Measurements from ENCODE around the gene TMEM164.

The TMEM164 gene

DNA sequence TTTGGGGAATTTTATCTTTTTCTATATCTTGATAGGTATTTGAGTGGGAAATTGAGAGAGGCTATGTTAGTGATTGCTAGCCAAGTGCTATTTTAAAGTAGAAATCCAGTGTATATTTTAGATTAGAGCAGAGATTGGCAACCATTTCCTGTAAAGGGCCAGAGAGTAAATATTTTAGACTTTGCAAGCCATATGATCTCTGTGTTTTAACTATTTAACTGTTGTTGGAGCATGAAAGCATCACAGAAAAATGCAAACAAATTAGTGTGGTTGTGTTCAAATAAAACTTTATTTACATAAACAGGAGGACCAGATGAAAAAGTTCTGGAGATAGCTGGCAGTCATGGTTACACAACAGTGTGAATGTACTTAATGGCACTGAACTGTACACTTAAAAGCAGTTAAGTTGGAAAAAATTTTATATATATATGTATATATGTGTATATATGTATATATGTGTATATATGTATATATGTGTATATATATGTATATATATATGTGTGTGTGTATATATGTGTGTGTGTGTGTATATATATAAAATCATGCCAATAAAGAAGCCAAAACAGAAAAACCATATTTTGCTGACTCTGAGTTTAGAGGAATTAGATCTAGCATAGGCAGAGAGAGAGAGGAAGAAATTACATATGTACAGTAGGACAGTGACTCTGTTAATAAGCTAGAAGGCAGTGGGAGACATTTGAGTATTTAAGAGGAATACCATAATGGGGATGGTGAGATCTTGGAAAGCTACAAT is 83.4 kb downstream of the TMEM164 start:
- DNase-seq, result no peak

DNA sequence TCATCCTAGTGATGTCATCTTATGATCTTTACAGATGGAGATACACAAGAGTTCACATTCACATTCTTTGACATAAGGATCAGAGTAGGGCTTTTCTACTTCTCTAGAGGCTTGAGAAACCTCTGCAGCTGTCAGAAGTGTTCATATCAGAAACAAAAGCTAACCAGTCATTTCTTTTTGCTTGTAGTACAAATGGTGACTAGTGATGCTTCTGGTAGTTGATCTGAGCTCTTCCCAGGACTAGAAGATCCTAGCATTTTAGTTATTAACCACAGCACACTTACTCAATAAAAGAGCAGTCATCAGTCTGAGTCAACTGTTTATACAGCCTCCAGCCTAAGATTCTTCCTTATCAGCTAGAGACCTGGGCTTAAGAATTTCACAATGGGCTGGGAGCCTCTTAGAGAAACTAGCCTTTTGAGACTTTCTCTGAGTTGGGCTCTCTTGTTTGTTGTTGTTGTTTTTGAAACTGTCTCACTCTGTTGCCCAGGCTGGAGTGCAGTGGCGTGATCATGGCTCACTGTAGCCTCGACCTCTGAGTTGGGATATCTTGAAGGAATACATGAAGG is 84.1 kb downstream of the TMEM164 start:
- DNase-seq, result no peak

DNA sequence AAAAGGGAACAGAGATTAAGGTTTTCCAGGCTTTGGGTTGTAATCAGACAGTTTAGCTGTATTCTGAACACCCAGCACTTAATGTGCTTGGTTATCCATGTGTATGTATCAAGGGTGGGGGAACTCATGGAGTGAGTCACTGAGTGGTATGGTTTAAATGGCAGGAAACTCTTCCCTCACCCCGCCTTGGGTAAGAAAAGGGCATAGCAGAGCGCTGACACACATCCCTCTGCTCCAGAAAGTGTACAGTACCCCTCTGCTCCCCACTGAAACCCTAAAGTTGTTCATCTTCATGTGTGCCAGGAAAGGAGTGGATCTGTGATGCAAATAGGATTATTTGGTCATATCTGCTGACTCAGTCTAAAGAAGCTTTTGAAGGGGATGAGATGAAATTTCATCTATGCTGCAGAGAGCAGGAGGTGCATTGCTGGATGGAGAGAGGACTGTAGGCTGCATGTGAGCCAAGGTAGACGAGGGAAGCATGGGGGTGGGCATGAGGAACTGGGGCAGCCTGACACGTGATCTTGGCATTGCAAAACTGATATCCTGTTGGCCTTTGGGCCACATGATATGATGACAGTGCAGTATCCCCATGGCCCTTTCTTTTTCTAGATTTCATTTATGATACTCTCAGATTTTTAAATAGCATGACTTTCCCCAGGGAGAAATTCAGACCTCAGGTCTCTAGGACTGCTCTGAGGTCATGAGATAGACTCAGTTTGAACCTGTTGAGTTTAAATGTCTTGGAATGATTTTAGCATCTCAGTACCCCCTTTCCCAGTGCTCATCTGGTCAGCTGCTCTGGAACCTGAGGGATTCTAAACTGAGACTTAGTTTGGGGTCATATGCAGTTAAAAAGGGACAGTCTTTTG is 84.8 kb downstream of the TMEM164 start:
- no peak for DNase-seq

DNA sequence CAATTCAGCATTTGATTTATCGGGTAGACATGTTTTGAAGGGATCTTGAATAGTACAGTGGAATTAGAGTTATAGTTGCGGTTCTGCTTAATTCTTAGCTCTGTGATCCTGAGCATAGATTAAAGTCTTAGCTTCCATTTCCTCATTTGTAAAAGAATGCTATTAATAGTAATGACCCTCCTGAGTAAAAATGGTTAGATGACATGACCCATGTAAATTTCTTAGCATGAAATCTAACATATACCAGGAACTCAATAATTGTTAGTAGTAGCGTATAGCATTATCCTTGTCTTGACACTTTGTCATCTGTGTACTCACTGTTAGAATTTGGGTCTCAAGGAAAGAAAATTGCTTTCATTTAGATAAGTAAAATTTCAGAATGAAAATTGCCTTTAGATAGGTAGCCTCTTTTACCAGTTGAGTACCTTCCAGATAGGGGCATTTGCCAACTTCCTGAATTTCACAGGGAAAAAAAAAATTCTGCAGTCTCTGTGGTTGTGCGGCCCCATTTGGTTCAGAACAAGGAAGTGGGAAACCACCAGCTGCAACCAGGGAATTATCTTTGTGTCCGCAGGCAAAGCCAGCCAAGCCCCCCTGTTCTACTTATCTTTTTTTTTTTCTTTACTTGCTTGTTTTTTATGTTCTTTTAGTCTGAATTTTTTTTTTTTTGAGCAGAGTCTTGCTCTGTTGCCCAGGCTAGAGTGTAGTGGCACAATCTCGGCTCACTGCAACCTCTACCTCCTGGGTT is 86.9 kb downstream of the TMEM164 start:
- no peak for DNase-seq

DNA sequence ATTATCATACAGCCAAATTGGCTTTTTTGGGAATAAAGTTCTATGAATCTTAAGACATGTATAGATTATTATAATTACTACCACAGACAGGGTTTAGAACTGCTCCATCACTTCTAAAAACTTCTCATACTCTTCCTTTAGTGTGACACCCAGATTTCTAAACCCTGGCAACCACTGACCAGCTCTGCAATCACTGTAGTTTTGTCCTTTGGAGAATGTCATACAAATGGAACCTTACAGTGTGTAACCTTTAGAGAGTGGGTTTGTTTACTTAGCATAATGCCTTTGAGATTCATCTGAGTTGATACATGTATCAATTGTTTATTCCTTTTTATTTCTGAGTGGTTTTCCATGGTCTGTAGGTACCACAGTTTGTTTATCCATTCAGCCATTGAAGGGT is 95.0 kb downstream of the TMEM164 start:
- no peak for DNase-seq

DNA sequence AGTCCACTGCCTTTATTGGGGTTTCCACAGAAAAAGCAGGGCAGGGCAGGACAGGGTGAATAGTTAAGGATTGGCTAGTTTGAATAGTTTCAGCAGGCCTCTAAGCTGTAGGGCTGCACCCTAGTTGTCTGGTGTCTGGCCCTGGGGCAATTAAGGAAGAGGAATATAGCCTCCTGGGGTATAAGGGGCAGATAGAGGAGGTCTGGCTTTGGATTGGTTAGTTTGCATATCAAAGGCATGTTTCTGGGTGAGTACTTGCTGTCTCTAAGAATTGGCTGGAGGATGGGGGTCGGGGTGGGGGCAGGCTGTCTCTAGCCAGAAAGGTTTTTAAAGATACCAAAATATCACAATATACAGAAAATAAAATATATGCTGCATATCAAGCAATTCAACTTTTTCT is 100.4 kb downstream of the TMEM164 start:
- DNase-seq, result no peak

DNA sequence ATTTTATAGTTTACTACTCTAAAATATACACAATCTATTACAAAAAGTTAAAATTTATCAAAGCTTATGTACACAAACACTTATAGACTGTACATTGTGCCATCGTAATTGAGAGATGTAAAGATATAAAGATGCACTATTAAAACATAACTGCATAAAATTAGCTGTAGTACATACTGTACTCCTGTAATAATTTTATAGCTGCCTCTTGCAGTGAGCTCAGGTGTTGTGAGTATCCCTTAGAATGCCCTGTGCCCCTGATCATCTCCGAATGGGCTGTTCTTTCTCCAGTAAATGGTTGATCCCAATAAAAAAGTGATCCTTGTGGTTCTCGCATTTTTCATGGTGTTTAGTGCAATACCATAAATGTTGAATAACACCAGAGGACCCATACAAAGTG is 101.2 kb downstream of the TMEM164 start:
- DNase-seq, result no peak

DNA sequence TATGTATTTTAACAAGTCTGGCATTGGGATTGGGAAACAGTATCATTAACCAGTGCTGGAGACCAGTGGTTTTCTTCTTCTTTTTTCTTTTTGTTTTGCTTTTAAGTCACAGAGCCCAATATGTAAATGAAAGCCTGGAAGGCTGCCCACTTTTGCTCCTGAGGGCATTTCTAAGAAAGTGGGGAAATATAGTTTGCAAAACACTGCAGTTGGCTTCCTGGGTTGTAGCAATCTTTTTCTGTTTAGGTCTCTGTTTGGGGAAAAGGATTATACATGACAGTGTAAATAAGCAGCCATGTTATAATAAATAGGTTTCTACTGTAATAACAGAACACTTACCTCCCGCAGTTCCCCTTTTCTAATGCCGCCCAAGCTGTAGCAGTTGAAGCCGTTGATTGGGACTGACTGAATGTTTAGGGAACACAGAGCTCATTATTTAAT is 105.5 kb downstream of the TMEM164 start:
- DNase-seq, result peak; percentile 39

DNA sequence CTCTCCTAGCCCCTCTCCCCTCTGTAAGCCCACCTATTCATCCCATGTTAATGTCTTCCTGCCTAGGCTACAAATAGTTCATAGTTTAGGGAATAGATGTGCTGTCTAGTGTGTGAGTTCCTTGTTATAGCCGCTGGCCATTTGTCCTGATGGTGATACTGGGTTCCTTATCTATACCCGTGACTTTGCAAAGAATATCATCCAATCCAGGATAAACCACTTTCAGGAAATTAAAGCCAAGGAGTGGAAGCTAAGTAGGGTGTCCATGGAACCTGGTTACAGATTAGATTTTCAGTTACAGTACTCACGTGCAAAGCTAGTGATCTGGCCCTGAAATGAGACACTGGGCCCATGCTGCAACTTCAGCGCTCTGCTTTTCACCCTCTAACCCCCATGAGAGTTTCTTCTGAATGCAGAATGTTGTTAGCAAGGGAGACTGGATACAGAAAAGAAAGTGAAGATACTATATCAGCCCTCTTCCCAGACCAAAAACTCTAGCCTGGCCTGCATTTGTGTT is 111.4 kb downstream of the TMEM164 start:
- no peak for DNase-seq

DNA sequence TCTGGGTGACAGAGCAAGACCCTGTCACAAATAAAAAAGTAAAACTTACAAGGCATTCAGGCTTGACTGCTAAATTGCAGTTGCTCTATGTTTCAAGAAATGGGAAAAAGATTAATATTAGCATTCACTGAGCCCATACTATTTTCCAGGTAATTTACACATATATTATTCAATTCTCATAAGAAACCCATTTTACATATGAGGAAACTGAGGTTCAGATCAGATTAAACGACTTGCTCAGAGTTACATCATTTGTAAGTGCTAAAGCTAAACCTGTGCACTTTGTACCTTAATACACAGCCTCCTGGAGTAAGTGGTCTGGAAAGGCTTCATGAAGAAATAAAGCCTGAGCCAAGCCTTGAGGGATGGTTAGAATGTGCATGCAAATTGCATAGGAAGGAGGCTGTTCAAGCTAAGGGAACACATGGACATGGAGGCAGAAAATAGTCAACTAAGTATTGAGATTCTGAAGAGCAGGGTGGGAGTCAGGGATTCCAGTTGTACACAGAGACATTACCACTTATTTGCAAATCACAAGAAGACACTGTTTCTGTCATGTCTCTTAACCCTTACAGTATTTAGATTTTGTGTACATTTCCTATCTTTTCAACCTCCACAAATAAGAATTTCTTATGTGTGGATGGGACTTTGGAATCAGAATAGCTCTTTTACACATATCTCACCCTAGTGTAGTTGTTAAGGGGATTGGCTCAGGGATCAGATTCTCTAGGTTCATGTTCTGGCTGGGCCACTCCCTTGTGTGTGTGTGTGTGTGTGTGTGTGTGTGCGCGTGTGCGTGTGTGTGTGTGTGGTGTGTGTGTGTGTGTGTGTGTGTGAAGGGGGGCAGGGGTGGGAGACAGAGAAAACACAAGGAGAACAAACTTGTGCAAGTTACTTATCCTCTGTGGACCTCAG is 113.4 kb downstream of the TMEM164 start:
- DNase-seq, result no peak

DNA sequence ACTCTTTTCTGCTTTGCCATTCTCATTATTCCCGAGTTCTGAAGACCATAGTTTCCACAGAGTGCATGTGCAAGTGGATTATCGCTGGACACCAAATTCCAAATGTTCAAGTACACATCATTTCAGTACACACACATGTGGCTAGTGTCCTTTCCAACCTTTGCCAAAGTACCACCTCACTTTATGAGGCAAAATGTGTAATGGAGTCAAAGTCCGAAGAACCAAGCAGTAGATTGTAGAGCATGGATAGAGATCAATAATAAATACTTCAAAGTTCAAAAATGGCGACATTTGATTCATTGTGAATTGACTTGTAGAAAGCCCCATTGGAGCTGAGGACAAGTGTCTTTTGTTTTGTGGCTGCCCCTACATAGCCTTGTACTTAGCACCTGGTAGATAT is 115.6 kb downstream of the TMEM164 start:
- DNase-seq, result no peak

DNA sequence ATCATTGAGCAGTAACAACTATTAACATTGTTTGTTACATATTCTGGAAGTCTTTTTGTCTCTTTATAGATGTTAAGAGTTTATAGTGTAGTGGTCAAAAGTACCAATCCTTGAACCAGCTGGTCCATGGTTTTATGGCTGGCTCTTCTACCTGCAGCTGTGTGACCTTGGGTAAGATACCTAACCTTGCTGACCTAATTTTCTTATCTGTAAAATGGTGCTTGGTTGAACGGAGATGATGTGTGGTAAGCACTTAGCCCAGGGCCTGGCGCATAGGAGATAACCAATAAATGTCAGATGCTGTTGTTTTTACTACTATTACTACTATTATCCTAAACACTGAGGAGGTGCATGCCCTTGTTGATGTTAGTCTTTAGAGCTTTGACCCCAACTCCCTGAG is 116.6 kb downstream of the TMEM164 start:
- DNase-seq, result no peak

DNA sequence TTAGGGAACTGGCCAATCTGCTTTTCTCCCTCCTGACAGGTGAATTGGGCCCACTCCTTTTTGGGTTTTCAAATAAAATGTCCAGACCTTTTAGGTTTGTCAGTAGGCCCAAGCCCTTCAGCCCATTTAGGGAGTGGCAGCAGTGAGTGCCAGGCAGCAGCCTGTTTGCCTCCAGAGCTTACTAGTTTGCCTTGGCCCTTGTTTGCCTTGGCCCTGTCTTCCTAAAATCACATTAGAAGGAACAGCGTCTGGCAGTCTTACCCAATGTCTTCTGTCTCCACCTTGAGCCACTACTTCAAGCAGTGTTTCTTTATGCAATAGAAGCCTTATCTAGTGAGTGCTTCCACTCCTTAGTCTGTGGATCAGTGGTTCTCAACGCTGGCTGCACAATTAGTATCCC is 117.1 kb downstream of the TMEM164 start:
- DNase-seq, result no peak

DNA sequence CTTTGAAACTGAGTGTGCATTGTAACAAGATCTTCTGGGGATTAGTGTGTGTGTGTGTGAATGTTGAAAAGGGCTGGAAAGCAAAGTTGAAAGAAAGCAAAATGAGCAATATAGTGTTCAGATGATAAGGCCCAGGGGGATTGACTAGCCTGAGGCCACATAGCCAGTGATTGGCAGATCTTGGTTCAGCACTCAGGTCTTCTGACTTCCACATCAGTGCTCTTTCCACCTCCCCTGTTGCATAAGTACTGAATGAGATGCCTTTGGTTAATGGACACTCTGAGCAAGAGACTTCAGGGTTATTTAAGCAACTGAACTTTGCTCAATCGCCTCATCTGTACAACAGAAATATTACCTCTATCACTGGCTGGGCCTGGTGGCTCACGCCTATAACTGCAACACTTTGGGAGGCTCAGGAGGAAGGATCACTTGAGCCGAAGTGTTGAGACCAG is 120.4 kb downstream of the TMEM164 start:
- DNase-seq, result no peak

DNA sequence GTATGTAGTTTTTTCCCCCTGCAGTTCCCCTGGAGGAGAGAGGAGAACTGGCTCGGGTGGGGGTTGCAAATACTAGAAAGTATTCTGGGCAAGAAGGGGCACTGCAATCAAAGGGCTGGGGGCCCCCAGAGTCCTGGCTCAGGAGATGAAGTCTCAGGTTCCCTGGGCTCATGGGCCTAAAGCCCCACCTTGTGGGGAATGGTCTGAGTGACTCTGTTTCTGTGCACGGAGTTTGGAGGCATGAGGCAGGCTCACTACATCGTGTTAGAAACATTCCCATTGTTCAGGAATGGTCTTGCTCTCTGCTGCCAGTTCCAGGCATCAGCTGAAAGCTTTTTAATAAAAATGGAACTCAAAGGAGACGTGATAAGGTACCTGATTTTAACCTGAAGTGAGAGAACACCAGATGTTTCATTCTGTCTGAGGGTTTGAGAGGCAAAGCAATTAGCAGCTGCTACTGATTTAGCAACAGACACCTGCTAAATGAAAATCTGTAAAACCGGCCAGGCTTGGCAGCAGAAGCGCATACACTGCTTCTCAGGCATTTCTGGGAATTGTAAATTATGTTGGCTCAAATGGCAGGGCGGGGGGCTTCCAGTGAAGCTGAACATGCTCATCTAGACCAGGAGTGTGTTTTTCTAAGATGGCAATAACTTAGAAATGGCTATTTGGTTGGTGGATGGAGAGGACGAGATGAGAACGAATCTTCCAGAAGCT is 122.7 kb downstream of the TMEM164 start:
- DNase-seq, result no peak

DNA sequence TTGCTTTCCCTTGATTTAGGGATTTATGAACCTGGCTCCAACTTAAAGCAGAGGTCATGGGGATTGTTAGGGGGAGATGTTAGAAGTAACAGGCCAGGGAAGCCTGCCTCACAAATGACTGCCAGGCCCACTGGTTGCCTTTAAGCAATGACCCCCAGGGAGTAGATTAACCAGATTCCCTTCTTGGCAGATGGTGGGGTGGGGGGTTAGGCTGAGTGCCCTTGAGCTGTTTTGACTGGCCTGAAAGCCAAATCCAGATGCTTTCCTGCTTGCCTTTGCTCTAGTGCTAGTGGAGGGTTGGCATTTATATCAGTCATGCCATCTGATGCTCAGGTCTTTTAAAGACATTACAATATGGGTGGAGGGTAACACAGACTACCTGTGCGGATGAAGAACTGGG is 128.1 kb downstream of the TMEM164 start:
- no peak for DNase-seq

DNA sequence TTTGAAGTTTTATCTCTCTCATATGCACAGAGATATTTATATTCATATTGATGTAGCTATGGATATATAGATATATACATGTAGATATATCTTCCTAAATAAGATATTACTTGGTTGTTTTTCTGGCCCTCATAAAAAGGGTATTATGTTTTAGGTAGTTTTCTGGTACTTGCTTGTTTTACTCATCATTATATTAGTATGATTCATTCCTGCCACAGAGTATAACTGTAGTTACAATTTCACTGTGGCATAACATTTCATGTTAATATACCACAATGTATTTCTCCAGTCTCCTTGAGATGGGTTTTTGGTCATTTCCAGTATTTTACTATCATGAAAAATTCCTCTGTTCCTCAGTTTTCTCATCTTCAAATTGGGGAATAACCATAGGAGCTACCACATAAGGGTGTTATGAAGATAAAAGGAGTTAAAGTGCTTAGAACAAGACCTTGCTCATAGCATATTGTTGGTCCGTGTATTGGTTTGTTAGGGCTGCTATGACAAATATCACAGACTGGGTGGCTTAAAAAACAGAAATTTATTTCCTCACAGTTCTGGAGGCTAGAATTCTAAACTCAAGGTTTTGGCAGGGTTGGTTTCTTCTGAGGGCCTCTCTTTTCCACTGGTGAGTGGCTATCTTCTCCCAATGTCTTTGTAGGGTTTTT is 129.7 kb downstream of the TMEM164 start:
- no peak for DNase-seq

DNA sequence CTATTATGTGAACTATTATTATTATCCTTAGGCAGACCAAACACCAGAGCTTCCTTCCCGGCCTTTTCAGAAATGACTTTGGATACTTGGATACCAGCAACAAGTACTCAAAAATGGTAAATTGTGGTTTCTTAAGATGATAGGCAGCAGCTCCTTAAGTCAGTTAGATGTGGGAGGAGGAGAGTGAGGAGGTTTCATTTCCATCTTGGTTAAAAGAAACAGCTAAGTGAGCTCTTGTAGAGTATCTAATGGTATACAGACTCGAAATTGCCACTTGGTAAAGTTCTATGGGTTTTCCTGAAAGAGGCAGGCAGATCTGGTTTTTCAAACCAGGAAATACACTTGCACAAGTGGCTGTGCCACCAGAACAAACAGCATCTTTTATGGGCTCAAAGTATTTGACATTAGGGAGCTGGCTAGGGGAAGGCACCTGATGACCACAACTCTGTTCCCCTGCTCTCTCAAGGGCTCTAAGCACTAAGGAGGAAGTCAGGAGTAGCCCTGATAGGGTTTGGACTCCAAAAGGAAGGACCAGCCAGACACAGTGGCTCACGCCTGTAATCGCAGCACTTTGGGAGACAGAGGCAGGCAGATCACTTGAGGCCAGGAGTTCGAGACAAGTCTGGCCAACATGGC is 130.9 kb downstream of the TMEM164 start:
- peak; percentile 4 for DNase-seq

DNA sequence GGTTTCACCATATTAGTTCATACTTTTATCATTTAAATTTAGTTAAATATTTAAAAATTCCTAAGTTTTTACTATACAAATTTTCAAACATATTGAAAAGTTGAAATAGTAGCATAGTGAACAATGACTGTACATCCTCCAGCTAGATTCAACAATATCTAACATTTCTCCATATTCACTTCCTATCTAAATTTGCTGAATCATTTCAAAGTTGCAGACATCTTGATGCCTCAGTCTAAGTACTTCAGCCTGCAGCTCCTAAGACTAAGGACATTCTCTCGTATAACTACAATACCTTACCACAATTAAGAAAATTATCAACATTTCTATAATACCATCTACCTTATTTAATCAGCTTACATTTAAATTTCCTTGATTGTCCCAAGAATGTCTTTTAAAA is 132.7 kb downstream of the TMEM164 start:
- DNase-seq, result no peak

DNA sequence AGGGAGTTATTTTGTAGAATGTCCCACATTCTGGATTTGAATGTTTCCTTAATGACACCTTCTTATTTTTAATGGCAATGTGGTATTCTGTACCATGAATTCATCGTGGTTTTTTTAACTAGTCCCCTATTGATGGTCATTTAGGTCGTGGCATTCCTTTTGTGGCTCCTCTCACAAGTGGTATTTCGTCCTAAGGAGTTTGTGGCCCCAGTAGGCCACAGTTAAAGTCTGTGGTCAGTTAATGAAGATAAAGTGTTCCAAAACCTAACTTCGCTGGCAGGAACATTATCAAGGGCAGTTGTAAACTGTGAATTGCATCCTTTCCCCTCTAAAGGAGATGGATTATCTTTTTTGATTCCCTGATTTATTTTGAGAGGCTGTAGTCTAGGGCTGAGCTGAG is 133.2 kb downstream of the TMEM164 start:
- no peak for DNase-seq

Data from NCI-H2029 treated with DMSO at 0.1 percent for 48 hours (cell line).